Smooth muscle cell (in vitro differentiated cells): Measurements from ENCODE around the gene SLC13A5. TPM values are rescaled to one million over a fixed set of nuclear protein-coding genes. Genes with fewer than 3 reads are reported as not detected.

Source experiments
- DNase-seq: peaks from one replicate; lab custom pipeline; 2025; ENCODE audit not compliant: unreplicated experiment; lab: John Stamatoyannopoulos, UW
- H2AFZ ChIP-seq: fragments of 200-600 bp; sonication (generic); 2 replicates; pipeline ENCODE4 v1.6.0; 2016; ENCODE audit warnings: antibody characterized with exemption, low read depth, mild to moderate bottlenecking
- H3F3A ChIP-seq: fragments of 200-600 bp; sonication (generic); 2 replicates; pipeline ENCODE4 v1.6.0; 2017; ENCODE audit warnings: antibody characterized with exemption, low read depth
- H3K27ac ChIP-seq: fragments of 200-600 bp; sonication (generic); 2 replicates; pipeline ENCODE4 v1.5.1; 2016; ENCODE audit warnings: low read depth, mild to moderate bottlenecking
- H3K27me3 ChIP-seq: fragments of 200-600 bp; sonication (generic); 2 replicates; pipeline ENCODE4 v1.6.1; 2016; ENCODE audit warnings: low read depth, mild to moderate bottlenecking
- H3K36me3 ChIP-seq: fragments of 200-600 bp; sonication (generic); 2 replicates; pipeline ENCODE4 v1.5.1; 2016; ENCODE audit warnings: low read depth
- H3K4me1 ChIP-seq: fragments of 200-600 bp; sonication (generic); 2 replicates; pipeline ENCODE4 v1.5.1; 2016; ENCODE audit warnings: low read depth
- H3K4me2 ChIP-seq: fragments of 200-600 bp; sonication (generic); 2 replicates; pipeline ENCODE4 v1.6.0; 2016; ENCODE audit warnings: mild to moderate bottlenecking
- H3K4me3 ChIP-seq: fragments of 200-600 bp; sonication (generic); 2 replicates; pipeline ENCODE4 v1.5.1; 2016; ENCODE audit warnings: mild to moderate bottlenecking
- H3K79me2 ChIP-seq: fragments of 200-600 bp; sonication (generic); 2 replicates; pipeline ENCODE4 v1.6.0; 2016; ENCODE audit warnings: low read depth, mild to moderate bottlenecking
- H3K9ac ChIP-seq: fragments of 200-600 bp; sonication (generic); 2 replicates; pipeline ENCODE4 v1.6.0; 2016; ENCODE audit warnings: low read depth
- H3K9me3 ChIP-seq: fragments of 200-600 bp; sonication (generic); replicated peaks from 2 replicates; pipeline ENCODE4 v1.5.1; 2016; ENCODE audit warnings: low read depth
- H4K20me1 ChIP-seq: fragments of 200-600 bp; sonication (generic); 2 replicates; pipeline ENCODE4 v1.6.0; 2016; ENCODE audit warnings: low read depth
- WGBS: methylation state at CpG from one replicate; pipeline ENCODE4 v1.1.7; 2016; ENCODE audit warnings: low lambda C conversion rate; 5-methylcytosine and 5-hydroxymethylcytosine counted together
- polyA plus RNA-seq: library from polyadenylated mRNA; unstranded; fragments of >200 nt; fragmentation: Nextera tagmentation; extraction: Ambion mirVana; gene quantifications from 2 replicates; pipeline ENCODE4 v1.2.1, GENCODE V29; 2016
- total RNA-seq: library from RNA; depleted of rRNA; stranded (reverse); fragments of >200 nt; gene quantifications from 2 replicates; pipeline ENCODE4 v1.2.3, GENCODE V29; 2014
- TF ChIP-seq, protein P1 (sequence below): fragments of 200-600 bp; sonication (generic); IDR thresholded peaks from 2 replicates; pipeline ENCODE4 v1.5.1; 2017; ENCODE audit warnings: borderline replicate concordance, mild to moderate bottlenecking, antibody characterized with exemption; ENCODE audit not compliant: insufficient read depth, poor library complexity, severe bottlenecking

The SLC13A5 gene
- total and polyA plus RNA-seq, 2 experiments from 2014 or later = 2.3 TPM; not detected in 1

DNA sequence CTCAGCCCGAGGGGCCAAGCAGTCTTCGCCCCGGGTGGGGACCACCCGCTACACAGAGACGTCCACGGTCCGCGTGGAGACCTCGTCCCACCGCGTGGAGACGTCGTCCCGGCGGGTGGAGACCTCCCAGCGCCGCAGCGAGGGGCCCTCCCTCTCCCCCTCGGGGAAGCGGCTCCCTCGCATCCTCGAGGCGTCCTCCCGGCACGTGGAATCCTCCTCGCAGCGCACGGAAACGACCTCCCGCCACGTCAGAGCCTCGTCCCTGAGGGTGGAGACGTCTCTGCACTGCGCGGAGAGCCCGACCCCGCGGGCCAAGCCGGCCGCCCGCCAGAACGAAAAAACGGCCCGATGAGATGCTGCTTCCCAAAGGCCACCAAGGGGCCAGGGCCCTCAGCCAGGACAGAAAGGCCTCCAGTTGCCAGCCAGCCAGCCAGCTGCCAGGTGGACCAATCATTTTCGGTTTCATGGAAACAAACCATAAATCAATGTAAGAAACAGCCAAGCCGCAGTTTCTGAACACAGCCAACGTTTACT is 61.2 kb downstream of the SLC13A5 start:
- TF ChIP-seq, protein P1, sequence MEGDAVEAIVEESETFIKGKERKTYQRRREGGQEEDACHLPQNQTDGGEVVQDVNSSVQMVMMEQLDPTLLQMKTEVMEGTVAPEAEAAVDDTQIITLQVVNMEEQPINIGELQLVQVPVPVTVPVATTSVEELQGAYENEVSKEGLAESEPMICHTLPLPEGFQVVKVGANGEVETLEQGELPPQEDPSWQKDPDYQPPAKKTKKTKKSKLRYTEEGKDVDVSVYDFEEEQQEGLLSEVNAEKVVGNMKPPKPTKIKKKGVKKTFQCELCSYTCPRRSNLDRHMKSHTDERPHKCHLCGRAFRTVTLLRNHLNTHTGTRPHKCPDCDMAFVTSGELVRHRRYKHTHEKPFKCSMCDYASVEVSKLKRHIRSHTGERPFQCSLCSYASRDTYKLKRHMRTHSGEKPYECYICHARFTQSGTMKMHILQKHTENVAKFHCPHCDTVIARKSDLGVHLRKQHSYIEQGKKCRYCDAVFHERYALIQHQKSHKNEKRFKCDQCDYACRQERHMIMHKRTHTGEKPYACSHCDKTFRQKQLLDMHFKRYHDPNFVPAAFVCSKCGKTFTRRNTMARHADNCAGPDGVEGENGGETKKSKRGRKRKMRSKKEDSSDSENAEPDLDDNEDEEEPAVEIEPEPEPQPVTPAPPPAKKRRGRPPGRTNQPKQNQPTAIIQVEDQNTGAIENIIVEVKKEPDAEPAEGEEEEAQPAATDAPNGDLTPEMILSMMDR = no peak
- Histone ChIP-seq H3K36me3 (peaks cover 6% of the 10 kb centered on the region), H3K4me3 (peak overlapping the region; percentile 80), H3K9me3 (no peaks in the 10 kb centered on the region), H3K79me2 (peaks cover 41% of the 10 kb centered on the region), H3K4me1 (peaks cover 41% of the 10 kb centered on the region), H3K4me2 (peak overlapping the region; percentile 87), H3K27me3 (peaks cover 45% of the 10 kb centered on the region), H2AFZ (peak overlapping the region; percentile 85), H3F3A (no peaks in the 10 kb centered on the region), H3K9ac (peak overlapping the region; percentile 45), H4K20me1 (peaks cover 37% of the 10 kb centered on the region), H3K27ac (no peak overlapping the region)
- 55% methylated on average over 41 of the region's 47 CpGs for WGBS
- DNase-seq = no peak

DNA sequence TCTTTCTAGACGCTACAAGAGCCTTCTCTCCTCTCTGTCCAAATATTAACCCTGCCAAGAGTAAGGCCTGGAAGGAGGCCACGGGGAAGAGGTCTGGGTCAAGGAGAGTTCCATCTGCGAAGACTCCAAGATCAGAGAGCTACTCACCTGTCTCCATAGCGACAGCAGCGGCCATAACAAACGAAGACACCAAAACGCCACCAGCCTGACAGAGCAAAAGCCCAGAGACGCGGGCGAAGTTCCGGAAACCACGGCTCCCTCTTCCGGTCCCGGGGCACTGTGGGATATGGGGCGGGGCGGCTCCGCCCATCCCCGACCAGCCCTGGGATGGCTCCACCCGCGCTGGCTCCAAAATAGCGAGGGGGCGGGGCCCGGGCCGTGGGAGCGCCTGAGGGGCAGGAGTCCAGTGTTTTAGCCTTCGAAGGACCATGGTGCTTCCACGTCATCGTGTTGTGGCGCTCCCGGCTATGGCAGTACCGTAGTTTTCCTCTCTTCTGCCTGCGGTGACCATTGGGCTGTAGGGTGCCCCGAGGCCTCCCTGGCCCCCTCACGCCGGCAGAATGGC is 61.7 kb downstream of the SLC13A5 start, which contains the start of the genes C17orf100 and MED31:
Gene C17orf100, plus strand, starts transcription at position 409 of the 565 bp plus-strand sequence. Its CDS starts 152 bp downstream, at position 561.
Gene MED31, minus strand, starts transcription at position 252 of the 565 bp plus-strand sequence. Its CDS starts 77 bp downstream, at position 175.
- Histone ChIP-seq H3K36me3 (peaks cover 6% of the 10 kb centered on the region), H3K4me2 (peak within 1 kb of the TSS; percentile 87), H3K79me2 (peaks cover 41% of the 10 kb centered on the region), H4K20me1 (peaks cover 43% of the 10 kb centered on the region), H3K27ac (peak within 1 kb of the TSS; percentile 98), H3K27me3 (peaks cover 40% of the 10 kb centered on the region), H3K4me3 (peak within 1 kb of the TSS; percentile 80), H3K4me1 (peaks cover 41% of the 10 kb centered on the region), H3K9me3 (no peaks in the 10 kb centered on the region), H2AFZ (peak within 1 kb of the TSS; percentile 85), H3F3A (no peaks in the 10 kb centered on the region), H3K9ac (peak within 1 kb of the TSS; percentile 98)
- DNase-seq = peak; percentile 75
- WGBS = 4% methylated on average over 35 of the region's 35 CpGs
- TF ChIP-seq, protein P1 = no peak

DNA sequence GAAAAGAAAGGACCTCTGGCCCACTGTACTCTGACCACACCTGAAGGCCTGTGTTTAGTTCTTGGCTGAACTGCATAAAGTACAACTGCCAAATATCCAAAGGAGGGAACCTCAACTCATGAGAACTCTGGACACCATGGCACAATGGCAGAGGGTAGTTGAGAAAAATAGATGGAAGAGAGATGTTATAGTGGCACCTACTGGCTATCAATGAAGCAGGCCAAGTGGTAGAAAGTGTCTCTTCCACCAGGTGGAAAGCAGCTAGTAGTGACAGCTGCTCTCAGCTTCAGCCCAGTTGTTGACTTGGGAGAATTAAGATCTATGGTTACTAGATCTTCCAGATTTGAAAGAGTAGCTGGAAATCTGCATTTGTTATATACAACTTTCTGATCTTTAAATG is 65.0 kb downstream of the SLC13A5 start:
- Histone ChIP-seq H3F3A (no peaks in the 10 kb centered on the region), H3K4me3 (no peak overlapping the region), H3K4me1 (peaks cover 27% of the 10 kb centered on the region), H3K9me3 (no peaks in the 10 kb centered on the region), H3K9ac (no peak overlapping the region), H3K27ac (no peak overlapping the region), H3K79me2 (peaks cover 41% of the 10 kb centered on the region), H3K4me2 (no peak overlapping the region), H3K27me3 (peaks cover 12% of the 10 kb centered on the region), H2AFZ (no peak overlapping the region), H4K20me1 (peaks cover 70% of the 10 kb centered on the region), H3K36me3 (peaks cover 7% of the 10 kb centered on the region)
- no peak for DNase-seq
- TF ChIP-seq, protein P1 = no peak
